Bronchial epithelial cell (primary cell): ENCODE results near the gene IQSEC1. TPM values are rescaled to one million over a fixed set of nuclear protein-coding genes. Genes with fewer than 3 reads are reported as not detected.

Experiments used
- DNase-seq: peaks from one replicate; pipeline ENCODE4 v3.0.0-alpha.2; 2010; ENCODE audit warnings: low read depth
- FAIRE-seq: peaks from 2 replicates; lab custom pipeline; 2011; peaks lifted over from hg19 to GRCh38; lab: Jason Lieb, UNC
- H3K27me3 ChIP-seq: 2 replicates; pipeline ENCODE4 v1.5.1; 2011; ENCODE audit warnings: low read length; ENCODE audit not compliant: control insufficient read depth, insufficient read depth
- H3K36me3 ChIP-seq: 2 replicates; pipeline ENCODE4 v1.5.1; 2011; ENCODE audit warnings: low read length; ENCODE audit not compliant: control insufficient read depth, insufficient read depth
- H3K4me3 ChIP-seq: 2 replicates; pipeline ENCODE4 v1.5.1; 2011; ENCODE audit warnings: mild to moderate bottlenecking, low read depth, low read length, control low read depth
- total RNA-seq: library from RNA; depleted of rRNA; stranded (reverse); fragments of >200 nt; gene quantifications from 2 replicates; pipeline ENCODE4 v1.2.1, GENCODE V29; 2014
- TF ChIP-seq, protein P1 (sequence below): IDR thresholded peaks from 2 replicates; pipeline ENCODE4 v1.5.1; 2011; ENCODE audit warnings: mild to moderate bottlenecking, moderate library complexity, low read length, control low read depth, inconsistent platforms; ENCODE audit not compliant: insufficient read depth, severe bottlenecking

IQSEC1 gene
- total RNA-seq, 1 donor from 2014 or later = 6.6 TPM

- H3K36me3 ChIP-seq = no peaks in the 10 kb centered on the region
- peaks cover 1% of the 10 kb centered on the region for H3K27me3 ChIP-seq
- FAIRE-seq (no peak), DNase-seq (no peak)
- TF ChIP-seq, protein P1, sequence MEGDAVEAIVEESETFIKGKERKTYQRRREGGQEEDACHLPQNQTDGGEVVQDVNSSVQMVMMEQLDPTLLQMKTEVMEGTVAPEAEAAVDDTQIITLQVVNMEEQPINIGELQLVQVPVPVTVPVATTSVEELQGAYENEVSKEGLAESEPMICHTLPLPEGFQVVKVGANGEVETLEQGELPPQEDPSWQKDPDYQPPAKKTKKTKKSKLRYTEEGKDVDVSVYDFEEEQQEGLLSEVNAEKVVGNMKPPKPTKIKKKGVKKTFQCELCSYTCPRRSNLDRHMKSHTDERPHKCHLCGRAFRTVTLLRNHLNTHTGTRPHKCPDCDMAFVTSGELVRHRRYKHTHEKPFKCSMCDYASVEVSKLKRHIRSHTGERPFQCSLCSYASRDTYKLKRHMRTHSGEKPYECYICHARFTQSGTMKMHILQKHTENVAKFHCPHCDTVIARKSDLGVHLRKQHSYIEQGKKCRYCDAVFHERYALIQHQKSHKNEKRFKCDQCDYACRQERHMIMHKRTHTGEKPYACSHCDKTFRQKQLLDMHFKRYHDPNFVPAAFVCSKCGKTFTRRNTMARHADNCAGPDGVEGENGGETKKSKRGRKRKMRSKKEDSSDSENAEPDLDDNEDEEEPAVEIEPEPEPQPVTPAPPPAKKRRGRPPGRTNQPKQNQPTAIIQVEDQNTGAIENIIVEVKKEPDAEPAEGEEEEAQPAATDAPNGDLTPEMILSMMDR = no peak
- no peak overlapping the region for H3K4me3 ChIP-seq
Measured at GRCh38 chr3:13085081-13085845, 12.0 kb upstream of the IQSEC1 start.

DNA sequence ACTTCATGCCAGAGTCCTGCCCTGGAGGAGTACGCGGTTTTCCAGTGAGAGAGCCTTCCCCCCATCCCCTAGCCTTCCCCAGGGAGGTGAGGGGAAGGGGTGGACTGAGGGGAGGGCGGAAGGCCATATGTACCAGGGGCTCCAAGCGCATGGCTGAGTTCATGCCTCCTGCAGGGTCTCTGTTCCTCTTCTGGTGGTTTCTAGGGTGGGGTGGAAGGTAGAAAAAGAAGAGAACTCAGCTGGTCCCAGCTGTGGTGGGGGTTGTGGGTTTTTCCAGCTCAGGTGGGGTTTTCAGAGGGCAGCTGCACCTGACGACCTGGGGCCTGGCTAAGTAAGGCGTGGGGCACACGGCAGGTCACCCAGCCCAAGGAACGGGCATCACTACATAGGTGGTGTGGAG, 10.7 kb upstream of the IQSEC1 start:
- DNase-seq = no peak
- no peak for FAIRE-seq
- Histone ChIP-seq H3K27me3 (peaks cover 6% of the 10 kb centered on the region), H3K4me3 (no peak overlapping the region), H3K36me3 (no peaks in the 10 kb centered on the region)
- TF ChIP-seq, protein P1 = no peak

DNA sequence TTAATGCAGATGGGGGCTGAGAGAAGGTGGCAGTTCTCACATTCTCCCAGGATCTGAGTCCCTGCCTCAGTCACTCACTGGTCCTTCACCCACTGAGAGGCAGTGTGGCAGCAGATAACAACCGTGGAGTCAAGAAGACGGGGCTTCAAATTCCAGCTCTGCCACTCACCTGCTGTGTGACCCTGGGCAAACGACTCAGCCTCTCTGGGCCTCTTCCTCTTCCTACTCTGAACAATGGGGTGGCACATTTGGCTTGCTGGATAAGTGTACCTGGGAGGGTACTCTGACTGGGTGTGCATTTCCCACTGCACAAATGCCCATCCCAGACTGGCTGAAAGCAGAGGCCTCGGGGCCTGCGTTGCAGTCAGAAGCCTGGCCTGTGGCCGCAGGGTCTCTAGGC, 10.0 kb upstream of the IQSEC1 start:
- FAIRE-seq = no peak
- Histone ChIP-seq H3K27me3 (peaks cover 6% of the 10 kb centered on the region), H3K36me3 (no peaks in the 10 kb centered on the region), H3K4me3 (no peak overlapping the region)
- TF ChIP-seq, protein P1 = no peak
- no peak for DNase-seq

GRCh38 chr3:13082677-13083076, 9.4 kb upstream of the IQSEC1 start:
- H3K36me3 ChIP-seq = no peaks in the 10 kb centered on the region
- FAIRE-seq = no peak
- TF ChIP-seq, protein P1 = no peak
- no peak for DNase-seq
- peaks cover 6% of the 10 kb centered on the region for H3K27me3 ChIP-seq
- H3K4me3 ChIP-seq = no peak overlapping the region

- Histone ChIP-seq H3K27me3 (peaks cover 5% of the 10 kb centered on the region), H3K36me3 (no peaks in the 10 kb centered on the region), H3K4me3 (no peak overlapping the region)
- TF ChIP-seq, protein P1 = no peak
- FAIRE-seq (no peak), DNase-seq (no peak)
Measured at GRCh38 chr3:13081603-13082360, 8.6 kb upstream of the IQSEC1 start.
